GM19035 (cell line): ENCODE results near the gene EVI5L.
"Not testable (repeated sequence)": the region's sequence is repeated elsewhere in the genome, so short reads cannot be mapped to it uniquely, and the experiment has no call there.

Experiments used
- ATAC-seq: cut with Tn5 transposase; IDR thresholded peaks from one replicate; pipeline ENCODE4 v1.9.1; 2021; ENCODE audit not compliant: unreplicated experiment

The EVI5L gene

DNA sequence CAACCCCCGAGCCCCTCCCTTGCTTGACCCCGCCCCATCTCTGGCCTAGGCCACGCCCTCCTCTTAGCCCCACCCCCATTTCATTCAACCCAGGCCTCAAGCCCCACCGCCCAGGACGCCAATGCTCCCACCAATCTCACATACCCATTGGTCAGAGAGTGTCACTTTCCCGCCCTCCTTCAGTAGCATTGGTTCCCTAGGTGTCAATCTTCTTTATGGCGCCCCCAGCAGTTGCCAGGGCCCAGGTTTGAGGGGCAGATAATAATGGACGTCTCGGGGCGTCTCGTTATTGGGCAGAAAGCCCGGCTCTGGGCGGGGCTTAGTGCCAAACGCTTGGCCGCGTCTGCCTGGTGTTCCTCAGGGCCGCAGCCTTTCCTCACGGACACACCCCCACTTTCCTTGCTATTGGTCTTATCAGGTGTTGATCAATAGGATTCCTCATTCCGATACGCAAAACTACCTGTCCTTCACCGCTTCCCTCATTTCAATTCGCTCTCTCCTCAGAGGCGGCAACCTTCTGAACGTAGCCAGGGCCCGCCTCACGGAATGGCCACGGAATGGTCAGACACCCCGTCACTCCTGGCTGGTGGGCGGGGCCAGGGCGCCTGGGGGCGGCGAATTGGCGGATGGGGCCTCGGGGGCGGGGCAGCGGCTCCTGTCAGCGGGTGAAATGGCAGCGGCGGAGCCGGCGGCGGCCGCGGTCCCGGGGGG, at the start of gene EVI5L:
Gene EVI5L, plus strand, starts transcription at position 658 of the 711 bp plus-strand sequence. CDS start 16,325 bp downstream, outside the sequence.
- ATAC-seq, result peak; percentile 90

GRCh38 chr19:7781157-7781556, 48.9 kb upstream of the EVI5L start:
- ATAC-seq, result no peak

GRCh38 chr19:7783991-7784423, 46.0 kb upstream of the EVI5L start:
- no peak for ATAC-seq

GRCh38 chr19:7784856-7785255, 45.2 kb upstream of the EVI5L start:
- no peak for ATAC-seq

DNA sequence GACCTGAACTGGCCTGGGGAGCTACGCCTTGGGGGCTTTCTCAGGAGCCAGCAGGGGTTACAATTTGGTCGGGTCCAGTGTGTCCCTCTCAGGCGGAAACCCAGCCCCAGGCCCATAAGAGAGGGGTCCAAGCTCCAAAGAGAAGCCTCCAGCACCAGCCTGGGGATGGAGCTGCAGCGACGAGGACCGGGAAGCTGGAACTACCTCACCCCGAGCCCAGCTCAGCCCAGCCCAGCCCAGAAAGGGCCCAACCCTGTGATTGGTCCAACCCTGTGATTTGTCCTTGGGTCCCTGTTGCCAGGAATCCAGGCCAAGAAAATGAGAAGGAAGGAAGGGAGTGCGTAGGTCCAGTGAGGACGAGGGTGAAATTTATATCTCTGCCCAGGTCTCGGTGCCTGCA, 42.9 kb upstream of the EVI5L start:
- ATAC-seq, result no peak

DNA sequence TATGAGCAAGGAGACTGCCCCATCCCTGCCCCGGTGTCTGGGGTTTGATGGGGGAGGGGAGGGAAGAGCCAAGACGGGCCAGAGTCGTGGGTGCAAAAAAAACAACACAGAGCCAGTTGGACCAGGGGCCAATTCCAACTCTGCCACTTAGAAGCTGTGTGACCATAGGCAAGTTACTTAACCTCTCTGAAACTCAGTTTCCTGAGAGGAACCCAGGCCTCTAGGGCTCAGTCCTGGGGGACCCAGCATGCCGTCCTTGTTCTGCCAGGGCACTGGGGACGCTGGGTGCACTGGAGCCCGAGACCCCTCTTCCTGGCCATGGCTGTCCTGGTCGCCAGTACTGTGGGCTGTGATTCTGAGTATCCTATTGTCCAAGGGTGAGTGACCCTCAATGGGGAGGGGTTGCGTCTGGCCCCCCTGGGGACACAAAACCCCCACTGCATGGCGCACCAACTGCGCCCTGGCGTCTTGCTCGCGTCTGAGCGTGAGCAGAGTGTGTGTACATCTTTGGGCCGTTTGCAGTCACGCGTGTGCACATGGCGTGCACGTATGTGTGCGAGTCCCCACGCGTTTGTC, 42.3 kb upstream of the EVI5L start:
- no peak for ATAC-seq

DNA sequence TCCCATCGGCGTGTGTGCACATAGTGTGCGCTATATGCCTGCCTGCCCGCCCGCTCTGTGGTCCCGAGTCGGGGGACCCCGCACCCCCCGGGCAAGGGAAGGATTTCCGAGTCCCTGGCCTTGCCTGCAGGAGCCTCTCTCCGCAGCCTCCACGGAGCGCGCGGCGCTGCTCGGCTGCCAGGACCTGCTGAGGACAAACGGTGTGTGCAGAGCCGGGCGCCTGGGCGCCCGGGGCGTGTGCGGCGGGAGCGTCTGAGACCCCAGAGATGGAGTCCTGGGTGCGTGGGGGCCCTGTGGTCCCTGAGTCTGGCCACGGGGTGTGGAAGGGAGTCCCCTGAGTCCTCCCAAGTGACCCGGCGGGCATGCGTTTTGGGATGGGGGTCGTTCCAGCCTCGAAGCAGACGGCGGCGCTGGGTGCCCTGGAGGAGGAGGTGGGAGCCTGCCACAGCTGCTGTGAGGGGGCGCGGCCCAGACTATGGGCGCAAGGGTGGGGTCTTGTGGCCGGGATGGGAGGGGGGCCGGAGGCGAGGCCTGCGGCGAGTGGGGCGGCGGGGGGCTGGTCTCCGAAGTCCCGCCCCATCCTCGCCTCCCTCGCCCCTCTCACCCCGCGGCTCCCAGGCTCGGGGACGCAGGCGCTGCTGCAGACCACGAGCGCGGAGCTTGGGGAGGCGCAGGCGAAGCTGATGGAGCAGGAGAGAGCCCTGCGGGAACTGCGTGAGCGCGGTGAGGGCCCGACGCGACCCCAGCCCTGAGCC, 41.7 kb upstream of the EVI5L start:
- ATAC-seq, result no peak

DNA sequence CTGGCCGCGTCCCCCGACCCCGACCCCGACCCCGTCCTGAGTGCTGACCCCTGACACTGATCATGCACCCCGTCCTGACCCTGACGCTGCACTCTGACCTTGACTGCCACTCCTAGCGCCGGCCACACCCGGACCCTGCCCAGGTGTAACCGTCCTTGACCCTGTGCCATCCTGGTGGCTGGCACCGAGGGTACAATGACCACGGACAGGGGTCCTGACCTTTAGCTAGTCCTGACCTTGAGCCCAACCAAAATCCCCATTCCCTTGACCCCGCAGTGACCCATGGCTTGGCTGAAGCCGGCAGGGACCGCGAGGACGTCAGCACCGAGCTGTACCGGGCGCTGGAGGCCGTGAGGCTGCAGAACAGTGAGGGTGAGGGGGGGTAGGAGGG, 41.1 kb upstream of the EVI5L start:
- no peak for ATAC-seq

DNA sequence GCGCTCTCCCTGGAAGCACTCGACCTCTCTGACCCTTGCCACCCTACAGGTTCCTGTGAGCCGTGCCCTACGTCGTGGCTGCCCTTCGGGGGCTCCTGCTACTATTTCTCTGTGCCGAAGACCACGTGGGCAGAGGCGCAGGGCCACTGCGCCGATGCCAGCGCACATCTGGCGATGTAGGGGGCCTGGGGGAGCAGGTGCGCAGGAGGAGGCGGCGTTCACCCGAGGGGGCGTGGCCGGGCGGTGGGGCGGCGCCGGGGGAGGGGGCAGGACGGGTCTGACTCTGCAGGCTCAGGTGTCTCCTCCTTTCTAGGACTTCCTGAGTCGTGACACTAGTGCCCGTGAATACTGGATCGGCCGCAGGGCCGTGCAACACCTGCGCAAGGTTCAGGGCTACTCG, 40.6 kb upstream of the EVI5L start:
- ATAC-seq, result no peak

- ATAC-seq, result no peak
Measured at GRCh38 chr19:7790416-7790815, 39.6 kb upstream of the EVI5L start.

GRCh38 chr19:7792281-7792680, 37.7 kb upstream of the EVI5L start:
- ATAC-seq, result no peak

- ATAC-seq, result not testable (repeated sequence)
Measured at GRCh38 chr19:7792701-7793100, 37.3 kb upstream of the EVI5L start.

DNA sequence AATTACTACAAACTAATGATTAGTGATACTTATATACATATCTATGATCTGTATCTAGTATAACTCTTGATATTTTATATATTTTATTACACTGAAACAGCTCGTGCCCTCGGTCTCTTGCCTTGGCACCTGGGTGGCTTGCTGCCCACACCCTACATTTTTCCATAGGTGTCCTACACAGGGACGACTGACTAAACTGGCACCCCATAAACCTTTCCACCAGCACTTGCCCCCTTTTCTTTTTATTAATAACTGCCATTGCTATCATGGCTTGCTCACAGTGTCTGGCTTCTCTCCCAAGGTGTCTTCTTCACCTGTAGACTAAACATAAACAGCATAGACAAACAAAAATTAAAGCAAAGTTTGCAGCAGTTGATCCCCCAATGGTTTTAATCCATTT, 36.5 kb upstream of the EVI5L start:
- ATAC-seq, result no peak

DNA sequence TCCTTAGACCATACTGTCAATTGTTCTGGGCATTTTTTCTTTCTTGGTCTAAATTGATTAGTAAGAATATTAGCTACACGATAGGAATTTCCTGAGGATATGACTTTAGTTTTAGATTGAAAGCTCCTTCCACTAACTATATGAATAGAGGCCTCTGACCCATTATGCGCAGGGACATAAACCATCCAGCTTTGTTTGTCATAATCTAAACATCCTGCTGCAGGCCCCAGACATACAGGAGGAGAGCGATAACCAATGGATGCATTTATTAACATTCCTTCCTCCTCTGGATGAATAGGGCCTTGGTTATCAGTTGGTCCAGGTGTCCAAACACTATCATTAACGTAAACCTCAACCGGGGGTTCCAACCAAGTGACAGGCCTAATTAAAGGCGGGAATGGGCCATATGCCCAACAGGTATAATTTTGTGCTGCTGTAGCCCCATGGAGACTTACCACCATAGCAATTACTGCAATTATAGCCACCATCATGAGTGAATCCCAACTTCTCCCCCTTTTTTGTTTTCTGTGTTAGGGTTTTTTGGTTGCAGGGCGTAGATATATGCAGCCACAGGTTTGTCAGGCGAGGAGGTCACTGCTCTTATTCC, 34.4 kb upstream of the EVI5L start:
- no peak for ATAC-seq

- ATAC-seq, result no peak
Measured at GRCh38 chr19:7799640-7800355, 30.2 kb upstream of the EVI5L start.

DNA sequence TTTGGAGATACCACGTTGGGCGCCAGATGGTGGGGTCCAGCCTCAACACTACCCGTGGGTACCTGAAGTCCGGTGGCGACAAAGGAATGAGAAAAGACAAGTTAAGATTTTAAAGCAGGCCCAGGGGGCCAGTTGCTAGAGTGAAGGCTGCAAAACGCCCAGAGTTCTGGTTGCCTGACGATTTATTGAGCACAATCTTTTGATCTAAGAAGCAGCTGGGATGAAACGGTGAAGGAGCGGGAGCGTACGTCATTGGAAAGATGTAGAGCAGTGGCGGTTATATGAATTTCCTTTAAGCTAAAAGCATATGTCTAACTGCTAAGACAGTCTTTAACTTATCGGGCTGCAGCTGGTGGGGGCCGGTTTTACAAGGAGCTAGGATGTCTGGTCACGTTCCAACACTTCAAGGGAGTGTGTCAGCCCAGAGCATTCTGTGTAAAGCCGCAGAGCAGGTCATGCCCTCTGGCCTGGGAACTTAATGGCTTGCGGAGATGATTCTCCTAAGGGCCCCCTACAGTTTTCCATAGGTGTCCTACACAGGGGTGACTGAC, 28.9 kb upstream of the EVI5L start:
- no peak for ATAC-seq

DNA sequence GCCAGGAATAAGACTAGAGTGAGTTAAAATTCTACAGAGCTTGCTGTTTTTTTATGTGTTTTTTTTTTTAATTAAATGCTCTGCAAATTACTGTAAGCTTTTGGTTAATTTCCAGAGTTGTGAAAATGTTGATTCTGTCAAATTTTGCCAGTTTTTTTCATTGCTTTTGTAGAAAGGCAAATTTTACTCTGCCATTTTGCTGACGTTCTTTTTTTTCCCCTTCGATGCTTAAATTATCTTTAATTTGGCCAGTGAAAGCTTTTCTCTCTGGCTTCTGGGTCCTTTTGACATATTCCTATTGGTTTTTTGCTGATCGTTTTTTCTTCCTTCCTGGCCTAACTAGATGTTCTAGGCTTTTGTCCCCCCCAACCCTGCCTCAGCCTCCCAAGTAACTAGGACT, 23.8 kb upstream of the EVI5L start:
- ATAC-seq, result no peak

- ATAC-seq, result no peak
Measured at GRCh38 chr19:7806876-7807275, 23.1 kb upstream of the EVI5L start.

DNA sequence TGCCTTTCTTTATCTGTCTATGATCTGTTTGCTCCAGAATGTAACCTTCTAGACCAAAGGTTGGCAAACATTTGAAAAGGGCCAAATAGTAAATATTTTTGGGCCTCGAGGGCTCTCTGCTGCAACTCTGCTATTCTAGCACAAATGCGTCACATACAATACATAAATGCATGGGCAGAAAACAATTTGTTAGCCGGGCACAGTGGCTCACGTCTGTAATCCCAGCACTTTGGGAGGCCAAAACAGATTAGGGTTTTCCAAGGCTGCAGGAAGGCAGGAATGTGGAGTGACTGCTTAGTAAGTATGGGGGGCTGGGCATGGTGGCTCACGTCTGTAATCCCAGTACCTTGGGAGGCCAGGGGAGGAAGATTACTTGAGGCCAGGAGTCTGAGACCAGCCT, 21.9 kb upstream of the EVI5L start:
- ATAC-seq, result no peak

GRCh38 chr19:7811989-7812388, 18.0 kb upstream of the EVI5L start:
- ATAC-seq, result no peak

DNA sequence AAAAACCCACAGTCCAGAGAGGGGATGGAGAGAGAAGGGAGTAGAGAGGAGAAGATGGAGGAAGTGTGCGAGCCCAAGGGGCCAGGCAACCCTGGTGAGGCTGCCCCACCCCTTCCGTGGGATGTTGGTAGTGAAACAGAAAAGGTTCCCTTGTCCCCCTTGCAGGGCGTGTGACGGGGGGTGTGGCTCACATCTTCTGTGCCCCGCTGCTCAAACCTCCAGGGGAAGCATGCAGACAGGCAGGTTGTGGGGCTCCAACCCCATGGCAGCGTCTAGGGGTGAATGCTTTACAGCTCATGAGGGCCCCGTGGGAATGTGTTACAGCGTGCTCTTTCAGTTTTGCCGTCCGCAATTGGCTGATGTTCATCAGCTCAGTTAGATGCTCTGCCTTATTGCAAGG, 14.7 kb upstream of the EVI5L start:
- ATAC-seq, result no peak
